ENCODE results near the gene SLC27A6. TPM values are rescaled to one million over a fixed set of nuclear protein-coding genes. Genes with fewer than 3 reads are reported as not detected.
A peak's percentile ranks its signal among the peaks of the same experiment; 100 is the strongest.

Gene SLC27A6
- total RNA-seq: 10 to 100 TPM in 1 of 3 donors, 1 to 10 TPM in 1, under 1 TPM in 1; 0.48 to 12.6 (median 4.3) TPM

- Histone ChIP-seq H3K27ac (peak within 1 kb of the TSS; percentile 54 to 61), H3K4me3 (peak within 1 kb of the TSS; percentile 17 to 67 (median 53)), H3K36me3 (no peaks in the 10 kb centered on the region), H3K27me3 (no peaks in the 10 kb centered on the region), H3K4me1 (no peaks in the 10 kb centered on the region), H3K9me3 (peaks cover 0 to 5% of the 10 kb centered on the region in 2 donors)
- peak in 1 of 2 donors; percentile 35 for DNase-seq (ENCODE audit: low spot score in 2 of 2)
- TF ChIP-seq POLR2A (IDR thresholded peaks at IDR 0.05): no peak
- no peak for TF ChIP-seq CTCF (IDR thresholded peaks at IDR 0.05)
- no peak for TF ChIP-seq POLR2AphosphoS5 (IDR thresholded peaks at IDR 0.05)
- intact Hi-C loops (cut with DNase I; ENCODE audit: low total_unique reads): no loop called here
These were observed at the start of gene SLC27A6 for GRCh38 chr5:128965011-128965637. TSS of gene SLC27A6 (plus strand) at chr5:128965488. CDS start at chr5:128966138, 650 bp downstream.

DNA sequence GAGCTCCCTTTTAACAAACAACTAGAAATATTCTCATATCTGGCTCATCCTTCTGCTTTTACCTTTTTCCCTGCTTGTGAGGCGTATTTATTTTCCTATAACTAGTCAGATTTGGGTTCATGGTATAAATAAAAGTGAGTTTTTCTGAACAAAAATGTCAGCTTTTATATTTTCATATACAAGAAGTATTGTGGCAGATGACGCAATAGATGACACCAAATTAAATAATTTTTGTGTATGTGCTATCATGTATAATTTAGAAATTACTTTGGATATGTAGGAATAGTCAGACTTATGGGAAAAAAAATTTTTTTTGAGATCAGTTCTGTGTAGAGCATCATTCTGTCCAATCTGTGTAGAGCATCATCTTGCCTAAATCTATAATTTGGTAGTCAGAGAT lies 45.7 kb upstream of the SLC27A6 start:
- intact Hi-C loops (cut with DNase I; ENCODE audit: low total_unique reads): no loop called here
- H3K27ac ChIP-seq: no peak overlapping the region
- H3K4me3 ChIP-seq: no peak overlapping the region
- TF ChIP-seq POLR2A (IDR thresholded peaks at IDR 0.05) (no peak), CTCF (IDR thresholded peaks at IDR 0.05) (no peak), POLR2AphosphoS5 (IDR thresholded peaks at IDR 0.05) (no peak)
- H3K27me3 ChIP-seq: no peaks in the 10 kb centered on the region
- no peaks in the 10 kb centered on the region for H3K9me3 ChIP-seq
- H3K36me3 ChIP-seq: no peaks in the 10 kb centered on the region
- no peaks in the 10 kb centered on the region for H3K4me1 ChIP-seq
- no peak for DNase-seq (ENCODE audit: low spot score in 2 of 2)

DNA sequence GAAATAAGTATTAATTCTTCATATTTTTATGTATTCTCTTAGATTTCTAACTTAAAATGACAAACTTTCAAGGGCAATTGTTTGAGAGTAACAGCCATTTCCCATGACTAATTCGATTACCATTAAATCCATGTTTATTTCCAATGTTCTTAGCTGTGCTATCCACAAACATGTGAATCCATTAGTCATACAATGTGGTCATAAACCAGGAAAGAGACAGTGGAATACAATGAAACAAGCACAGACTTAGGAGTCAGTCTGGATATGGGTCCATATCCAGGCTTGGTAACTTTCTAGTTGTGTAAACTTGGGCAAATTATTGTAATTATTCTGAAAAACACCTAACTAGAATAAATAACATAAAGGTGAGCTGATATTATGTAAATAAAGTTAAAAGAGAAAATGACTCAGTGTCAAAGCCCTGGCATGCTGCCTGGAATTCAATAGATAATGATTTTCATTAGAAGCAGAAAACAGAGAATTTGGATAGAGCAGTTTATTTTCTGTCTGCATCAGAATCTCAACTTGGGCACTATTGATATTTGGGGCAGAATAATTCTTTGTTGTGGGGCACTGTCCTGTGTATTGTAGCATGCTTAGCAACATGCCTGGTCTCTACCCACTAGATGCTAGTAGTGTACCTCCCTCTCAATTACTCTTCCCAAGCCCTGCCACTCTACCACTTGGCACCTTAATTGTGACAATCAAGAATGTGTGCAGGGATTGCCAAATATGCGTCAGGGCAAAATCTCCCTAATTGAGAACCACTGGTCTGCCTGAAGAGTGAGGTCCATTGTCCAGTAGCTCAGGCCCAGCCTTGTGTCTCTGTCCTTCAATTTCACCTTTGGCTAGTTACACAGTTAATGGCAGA lies 44.7 kb upstream of the SLC27A6 start:
- intact Hi-C loops (cut with DNase I; ENCODE audit: low total_unique reads): no loop called here
- Histone ChIP-seq H3K9me3 (no peaks in the 10 kb centered on the region), H3K27me3 (no peaks in the 10 kb centered on the region), H3K27ac (no peak overlapping the region), H3K36me3 (no peaks in the 10 kb centered on the region), H3K4me1 (no peaks in the 10 kb centered on the region), H3K4me3 (no peak overlapping the region)
- TF ChIP-seq CTCF (IDR thresholded peaks at IDR 0.05): no peak
- no peak for TF ChIP-seq POLR2A (IDR thresholded peaks at IDR 0.05)
- no peak for TF ChIP-seq POLR2AphosphoS5 (IDR thresholded peaks at IDR 0.05)
- DNase-seq (ENCODE audit: low spot score in 2 of 2): no peak

- no peaks in the 10 kb centered on the region for H3K9me3 ChIP-seq
- H3K27ac ChIP-seq: no peak overlapping the region
- TF ChIP-seq POLR2A (IDR thresholded peaks at IDR 0.05): no peak
- TF ChIP-seq POLR2AphosphoS5 (IDR thresholded peaks at IDR 0.05): no peak
- TF ChIP-seq CTCF (IDR thresholded peaks at IDR 0.05): no peak
- DNase-seq (ENCODE audit: low spot score in 2 of 2): no peak
- H3K4me1 ChIP-seq: no peaks in the 10 kb centered on the region
- no peaks in the 10 kb centered on the region for H3K27me3 ChIP-seq
- intact Hi-C loops (cut with DNase I; ENCODE audit: low total_unique reads): no loop called here
- no peak overlapping the region for H3K4me3 ChIP-seq
- H3K36me3 ChIP-seq: no peaks in the 10 kb centered on the region
These were observed 41.0 kb upstream of the SLC27A6 start for GRCh38 chr5:128924299-128924698.

GRCh38 chr5:128925973-128926372 lies 39.3 kb upstream of the SLC27A6 start:
- H3K27ac ChIP-seq: no peak overlapping the region
- no peak for DNase-seq (ENCODE audit: low spot score in 2 of 2)
- H3K9me3 ChIP-seq: no peaks in the 10 kb centered on the region
- TF ChIP-seq POLR2AphosphoS5 (IDR thresholded peaks at IDR 0.05): no peak
- intact Hi-C loops (cut with DNase I; ENCODE audit: low total_unique reads): no loop called here
- H3K27me3 ChIP-seq: no peaks in the 10 kb centered on the region
- no peaks in the 10 kb centered on the region for H3K4me1 ChIP-seq
- H3K4me3 ChIP-seq: no peak overlapping the region
- H3K36me3 ChIP-seq: no peaks in the 10 kb centered on the region

Data from breast epithelium (tissue), 4 donors.